Measurements from ENCODE around the gene ANKRD9. TPM values are rescaled to one million over a fixed set of nuclear protein-coding genes. Genes with fewer than 3 reads are reported as not detected.

The ANKRD9 gene, protein sequence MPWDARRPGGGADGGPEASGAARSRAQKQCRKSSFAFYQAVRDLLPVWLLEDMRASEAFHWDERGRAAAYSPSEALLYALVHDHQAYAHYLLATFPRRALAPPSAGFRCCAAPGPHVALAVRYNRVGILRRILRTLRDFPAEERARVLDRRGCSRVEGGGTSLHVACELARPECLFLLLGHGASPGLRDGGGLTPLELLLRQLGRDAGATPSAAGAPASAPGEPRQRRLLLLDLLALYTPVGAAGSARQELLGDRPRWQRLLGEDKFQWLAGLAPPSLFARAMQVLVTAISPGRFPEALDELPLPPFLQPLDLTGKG
- 23.2 and 27.9 TPM in 2 replicates for total RNA-seq

GRCh38 chr14:102509746-102510615 lies at the start of gene ANKRD9:
Gene ANKRD9, minus strand, starts transcription at chr14:102509776. Its CDS starts 1,887 bp downstream, at chr14:102507889.

Other genes starting within 250 kb of the ANKRD9 start
- gene MOK, start 204.6 kb downstream of the ANKRD9 start, total RNA-seq = 12.8 and 23.7 TPM in 2 replicates
- 9.2 and 9.7 TPM in 2 replicates for gene ZNF839, start 190.0 kb downstream of the ANKRD9 start, total RNA-seq
- 60.8 and 65.2 TPM in 2 replicates for gene CINP, start 146.9 kb downstream of the ANKRD9 start, total RNA-seq
- 5.6 and 8.1 TPM in 2 replicates for gene TECPR2, start 146.8 kb downstream of the ANKRD9 start, total RNA-seq
- 6.2 and 7.6 TPM in 2 replicates for gene RCOR1, start 82.9 kb upstream of the ANKRD9 start, total RNA-seq